Measurements from ENCODE around the gene SNURF.
"Not testable (repeated sequence)": the region's sequence is repeated elsewhere in the genome, so short reads cannot be mapped to it uniquely, and the experiment has no call there.

Gene SNURF

GRCh38 chr15:24954783-24955530, at the start of gene SNURF, which contains the start of gene SNRPN:
SNURF (plus strand) TSS chr15:24954987; CDS start chr15:24955049, 62 bp downstream.
SNRPN (plus strand) TSS chr15:24954987; CDS start chr15:24974454, 19,467 bp downstream.
- Mint-ChIP-seq H3K4me3 (peak within 1 kb of the TSS; percentile 95), H3K36me3 (ENCODE audit: low read depth) (peaks cover 4% of the 10 kb centered on the region), H3K27me3 (ENCODE audit: low read depth) (no peaks in the 10 kb centered on the region), H3K27ac (peak within 1 kb of the TSS; percentile 96), H3K9me3 (peaks cover 18% of the 10 kb centered on the region), H3K4me1 (ENCODE audit: low read depth) (peaks cover 6% of the 10 kb centered on the region)

GRCh38 chr15:24916305-24917009, 38.3 kb upstream of the SNURF start:
- Mint-ChIP-seq H3K36me3 (ENCODE audit: low read depth) (no peaks in the 10 kb centered on the region), H3K4me3 (no peak overlapping the region), H3K9me3 (peaks cover 48% of the 10 kb centered on the region), H3K4me1 (ENCODE audit: low read depth) (peaks cover 3% of the 10 kb centered on the region), H3K27me3 (ENCODE audit: low read depth) (no peaks in the 10 kb centered on the region), H3K27ac (no peak overlapping the region)

- no peaks in the 10 kb centered on the region for H3K27me3 Mint-ChIP-seq (ENCODE audit: low read depth)
- H3K9me3 Mint-ChIP-seq: peaks cover 47% of the 10 kb centered on the region
- H3K36me3 Mint-ChIP-seq (ENCODE audit: low read depth): no peaks in the 10 kb centered on the region
- no peak overlapping the region for H3K27ac Mint-ChIP-seq
- H3K4me3 Mint-ChIP-seq: no peak overlapping the region
- H3K4me1 Mint-ChIP-seq (ENCODE audit: low read depth): peaks cover 3% of the 10 kb centered on the region
Measured at GRCh38 chr15:24917431-24917830, 37.4 kb upstream of the SNURF start.

GRCh38 chr15:24919446-24919845, 35.3 kb upstream of the SNURF start:
- Mint-ChIP-seq H3K27ac (no peak overlapping the region), H3K4me1 (ENCODE audit: low read depth) (peaks cover 3% of the 10 kb centered on the region), H3K27me3 (ENCODE audit: low read depth) (no peaks in the 10 kb centered on the region), H3K9me3 (peaks cover 51% of the 10 kb centered on the region), H3K36me3 (ENCODE audit: low read depth) (peaks cover 2% of the 10 kb centered on the region), H3K4me3 (no peak overlapping the region)

GRCh38 chr15:24922781-24923180, 32.0 kb upstream of the SNURF start:
- not testable (repeated sequence) for H3K4me1 Mint-ChIP-seq (ENCODE audit: low read depth); H3K36me3 Mint-ChIP-seq (ENCODE audit: low read depth); H3K27me3 Mint-ChIP-seq (ENCODE audit: low read depth); H3K4me3 Mint-ChIP-seq; H3K27ac Mint-ChIP-seq
- peaks cover 44% of the 10 kb centered on the region for H3K9me3 Mint-ChIP-seq

- H3K27ac Mint-ChIP-seq: no peak overlapping the region
- no peak overlapping the region for H3K4me3 Mint-ChIP-seq
- no peaks in the 10 kb centered on the region for H3K27me3 Mint-ChIP-seq (ENCODE audit: low read depth)
- no peaks in the 10 kb centered on the region for H3K4me1 Mint-ChIP-seq (ENCODE audit: low read depth)
- H3K9me3 Mint-ChIP-seq: peaks cover 55% of the 10 kb centered on the region
- H3K36me3 Mint-ChIP-seq (ENCODE audit: low read depth): peaks cover 2% of the 10 kb centered on the region
Measured at GRCh38 chr15:24924153-24924552, 30.6 kb upstream of the SNURF start.

GRCh38 chr15:24924621-24925020, 30.2 kb upstream of the SNURF start:
- H3K9me3 Mint-ChIP-seq: peaks cover 55% of the 10 kb centered on the region
- no peak overlapping the region for H3K27ac Mint-ChIP-seq
- H3K36me3 Mint-ChIP-seq (ENCODE audit: low read depth): peaks cover 2% of the 10 kb centered on the region
- no peaks in the 10 kb centered on the region for H3K4me1 Mint-ChIP-seq (ENCODE audit: low read depth)
- no peak overlapping the region for H3K4me3 Mint-ChIP-seq
- no peaks in the 10 kb centered on the region for H3K27me3 Mint-ChIP-seq (ENCODE audit: low read depth)

- H3K27me3 Mint-ChIP-seq (ENCODE audit: low read depth); H3K36me3 Mint-ChIP-seq (ENCODE audit: low read depth); H3K4me3 Mint-ChIP-seq; H3K4me1 Mint-ChIP-seq (ENCODE audit: low read depth); H3K27ac Mint-ChIP-seq: not testable (repeated sequence)
- H3K9me3 Mint-ChIP-seq: peaks cover 66% of the 10 kb centered on the region
Measured at GRCh38 chr15:24931874-24932732, 22.7 kb upstream of the SNURF start.

GRCh38 chr15:24933716-24934115, 21.1 kb upstream of the SNURF start:
- Mint-ChIP-seq H3K4me1 (ENCODE audit: low read depth) (no peaks in the 10 kb centered on the region), H3K36me3 (ENCODE audit: low read depth) (no peaks in the 10 kb centered on the region), H3K27me3 (ENCODE audit: low read depth) (no peaks in the 10 kb centered on the region), H3K9me3 (peaks cover 68% of the 10 kb centered on the region), H3K4me3 (no peak overlapping the region), H3K27ac (no peak overlapping the region)

GRCh38 chr15:24938224-24938623, 16.6 kb upstream of the SNURF start:
- not testable (repeated sequence) for H3K27me3 Mint-ChIP-seq (ENCODE audit: low read depth); H3K27ac Mint-ChIP-seq; H3K36me3 Mint-ChIP-seq (ENCODE audit: low read depth); H3K4me1 Mint-ChIP-seq (ENCODE audit: low read depth); H3K4me3 Mint-ChIP-seq
- H3K9me3 Mint-ChIP-seq: peaks cover 53% of the 10 kb centered on the region

GRCh38 chr15:24940236-24940635, 14.6 kb upstream of the SNURF start:
- no peaks in the 10 kb centered on the region for H3K4me1 Mint-ChIP-seq (ENCODE audit: low read depth)
- no peak overlapping the region for H3K4me3 Mint-ChIP-seq
- no peaks in the 10 kb centered on the region for H3K36me3 Mint-ChIP-seq (ENCODE audit: low read depth)
- no peak overlapping the region for H3K27ac Mint-ChIP-seq
- H3K9me3 Mint-ChIP-seq: peaks cover 40% of the 10 kb centered on the region
- H3K27me3 Mint-ChIP-seq (ENCODE audit: low read depth): no peaks in the 10 kb centered on the region

- H3K4me3 Mint-ChIP-seq: no peak overlapping the region
- no peak overlapping the region for H3K27ac Mint-ChIP-seq
- H3K9me3 Mint-ChIP-seq: peaks cover 21% of the 10 kb centered on the region
- H3K36me3 Mint-ChIP-seq (ENCODE audit: low read depth): no peaks in the 10 kb centered on the region
- no peaks in the 10 kb centered on the region for H3K4me1 Mint-ChIP-seq (ENCODE audit: low read depth)
- H3K27me3 Mint-ChIP-seq (ENCODE audit: low read depth): no peaks in the 10 kb centered on the region
Measured at GRCh38 chr15:24943361-24943760, 11.4 kb upstream of the SNURF start.

- no peak overlapping the region for H3K4me3 Mint-ChIP-seq
- H3K4me1 Mint-ChIP-seq (ENCODE audit: low read depth): no peaks in the 10 kb centered on the region
- no peaks in the 10 kb centered on the region for H3K27me3 Mint-ChIP-seq (ENCODE audit: low read depth)
- H3K27ac Mint-ChIP-seq: no peak overlapping the region
- no peaks in the 10 kb centered on the region for H3K36me3 Mint-ChIP-seq (ENCODE audit: low read depth)
- peaks cover 17% of the 10 kb centered on the region for H3K9me3 Mint-ChIP-seq
Measured at GRCh38 chr15:24944954-24945353, 9.8 kb upstream of the SNURF start.

- H3K9me3 Mint-ChIP-seq: peaks cover 17% of the 10 kb centered on the region
- no peaks in the 10 kb centered on the region for H3K4me1 Mint-ChIP-seq (ENCODE audit: low read depth)
- no peaks in the 10 kb centered on the region for H3K36me3 Mint-ChIP-seq (ENCODE audit: low read depth)
- no peaks in the 10 kb centered on the region for H3K27me3 Mint-ChIP-seq (ENCODE audit: low read depth)
- no peak overlapping the region for H3K27ac Mint-ChIP-seq
- no peak overlapping the region for H3K4me3 Mint-ChIP-seq
Measured at GRCh38 chr15:24945711-24946110, 9.1 kb upstream of the SNURF start.
